ENCODE data around the gene GRIN1. TPM values are rescaled to one million over a fixed set of nuclear protein-coding genes. Genes with fewer than 3 reads are reported as not detected.

Gene GRIN1
- total and polyA plus RNA-seq, 2 of the 13 experiments (the other 11 are each of a cell fraction or from before 2014, with no cell fraction given) = 0.13 TPM; not detected in 1

GRCh38 chr9:137199411-137200121, 60.6 kb downstream of the GRIN1 start (continued):
- TF ChIP-seq ZNF597 (CRISPR knock-in tag; IDR thresholded peaks at IDR 0.05) (no peak), ZFP36L2 (CRISPR knock-in tag; IDR thresholded peaks at IDR 0.05) (no peak), HNRNPL (IDR thresholded peaks at IDR 0.05; ENCODE audit: low read depth, low read length) (peak; percentile 25), TBL1XR1 (IDR thresholded peaks at IDR 0.05; ENCODE audit: borderline replicate concordance, low read length, partially characterized antibody) (no peak), CBX1 (IDR thresholded peaks at IDR 0.05; ENCODE audit: low read depth) (no peak), PBX3 (CRISPR knock-in tag; IDR thresholded peaks at IDR 0.05; ENCODE audit: borderline replicate concordance) (no peak), CTCF (CRISPR knock-in tag; IDR thresholded peaks at IDR 0.05) (peak; percentile 41), HDAC1 (CRISPR knock-in tag; IDR thresholded peaks at IDR 0.05) (peak; percentile 49; the same call in 1 of the 2 replicates), AGO2 (optimal IDR thresholded peaks at IDR 0.05; ENCODE audit: low read depth, low read length) (no peak), ZNF263 (CRISPR knock-in tag; IDR thresholded peaks at IDR 0.05) (peak; percentile 90), ZFP82 (CRISPR knock-in tag; IDR thresholded peaks at IDR 0.05; ENCODE audit: borderline replicate concordance) (no peak), ZSCAN22 (CRISPR knock-in tag; IDR thresholded peaks at IDR 0.05) (no peak)
- TF ChIP-seq, protein P1, sequence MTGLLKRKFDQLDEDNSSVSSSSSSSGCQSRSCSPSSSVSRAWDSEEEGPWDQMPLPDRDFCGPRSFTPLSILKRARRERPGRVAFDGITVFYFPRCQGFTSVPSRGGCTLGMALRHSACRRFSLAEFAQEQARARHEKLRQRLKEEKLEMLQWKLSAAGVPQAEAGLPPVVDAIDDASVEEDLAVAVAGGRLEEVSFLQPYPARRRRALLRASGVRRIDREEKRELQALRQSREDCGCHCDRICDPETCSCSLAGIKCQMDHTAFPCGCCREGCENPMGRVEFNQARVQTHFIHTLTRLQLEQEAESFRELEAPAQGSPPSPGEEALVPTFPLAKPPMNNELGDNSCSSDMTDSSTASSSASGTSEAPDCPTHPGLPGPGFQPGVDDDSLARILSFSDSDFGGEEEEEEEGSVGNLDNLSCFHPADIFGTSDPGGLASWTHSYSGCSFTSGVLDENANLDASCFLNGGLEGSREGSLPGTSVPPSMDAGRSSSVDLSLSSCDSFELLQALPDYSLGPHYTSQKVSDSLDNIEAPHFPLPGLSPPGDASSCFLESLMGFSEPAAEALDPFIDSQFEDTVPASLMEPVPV (CRISPR knock-in tag; IDR thresholded peaks at IDR 0.05) = peak; percentile 62; the same call in 1 of the 2 replicates
- TF ChIP-seq, protein P2, sequence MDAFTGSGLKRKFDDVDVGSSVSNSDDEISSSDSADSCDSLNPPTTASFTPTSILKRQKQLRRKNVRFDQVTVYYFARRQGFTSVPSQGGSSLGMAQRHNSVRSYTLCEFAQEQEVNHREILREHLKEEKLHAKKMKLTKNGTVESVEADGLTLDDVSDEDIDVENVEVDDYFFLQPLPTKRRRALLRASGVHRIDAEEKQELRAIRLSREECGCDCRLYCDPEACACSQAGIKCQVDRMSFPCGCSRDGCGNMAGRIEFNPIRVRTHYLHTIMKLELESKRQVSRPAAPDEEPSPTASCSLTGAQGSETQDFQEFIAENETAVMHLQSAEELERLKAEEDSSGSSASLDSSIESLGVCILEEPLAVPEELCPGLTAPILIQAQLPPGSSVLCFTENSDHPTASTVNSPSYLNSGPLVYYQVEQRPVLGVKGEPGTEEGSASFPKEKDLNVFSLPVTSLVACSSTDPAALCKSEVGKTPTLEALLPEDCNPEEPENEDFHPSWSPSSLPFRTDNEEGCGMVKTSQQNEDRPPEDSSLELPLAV (CRISPR knock-in tag; conservative IDR thresholded peaks at IDR 0.05; ENCODE audit: low read depth) = no peak
- TF ChIP-seq, protein P3, sequence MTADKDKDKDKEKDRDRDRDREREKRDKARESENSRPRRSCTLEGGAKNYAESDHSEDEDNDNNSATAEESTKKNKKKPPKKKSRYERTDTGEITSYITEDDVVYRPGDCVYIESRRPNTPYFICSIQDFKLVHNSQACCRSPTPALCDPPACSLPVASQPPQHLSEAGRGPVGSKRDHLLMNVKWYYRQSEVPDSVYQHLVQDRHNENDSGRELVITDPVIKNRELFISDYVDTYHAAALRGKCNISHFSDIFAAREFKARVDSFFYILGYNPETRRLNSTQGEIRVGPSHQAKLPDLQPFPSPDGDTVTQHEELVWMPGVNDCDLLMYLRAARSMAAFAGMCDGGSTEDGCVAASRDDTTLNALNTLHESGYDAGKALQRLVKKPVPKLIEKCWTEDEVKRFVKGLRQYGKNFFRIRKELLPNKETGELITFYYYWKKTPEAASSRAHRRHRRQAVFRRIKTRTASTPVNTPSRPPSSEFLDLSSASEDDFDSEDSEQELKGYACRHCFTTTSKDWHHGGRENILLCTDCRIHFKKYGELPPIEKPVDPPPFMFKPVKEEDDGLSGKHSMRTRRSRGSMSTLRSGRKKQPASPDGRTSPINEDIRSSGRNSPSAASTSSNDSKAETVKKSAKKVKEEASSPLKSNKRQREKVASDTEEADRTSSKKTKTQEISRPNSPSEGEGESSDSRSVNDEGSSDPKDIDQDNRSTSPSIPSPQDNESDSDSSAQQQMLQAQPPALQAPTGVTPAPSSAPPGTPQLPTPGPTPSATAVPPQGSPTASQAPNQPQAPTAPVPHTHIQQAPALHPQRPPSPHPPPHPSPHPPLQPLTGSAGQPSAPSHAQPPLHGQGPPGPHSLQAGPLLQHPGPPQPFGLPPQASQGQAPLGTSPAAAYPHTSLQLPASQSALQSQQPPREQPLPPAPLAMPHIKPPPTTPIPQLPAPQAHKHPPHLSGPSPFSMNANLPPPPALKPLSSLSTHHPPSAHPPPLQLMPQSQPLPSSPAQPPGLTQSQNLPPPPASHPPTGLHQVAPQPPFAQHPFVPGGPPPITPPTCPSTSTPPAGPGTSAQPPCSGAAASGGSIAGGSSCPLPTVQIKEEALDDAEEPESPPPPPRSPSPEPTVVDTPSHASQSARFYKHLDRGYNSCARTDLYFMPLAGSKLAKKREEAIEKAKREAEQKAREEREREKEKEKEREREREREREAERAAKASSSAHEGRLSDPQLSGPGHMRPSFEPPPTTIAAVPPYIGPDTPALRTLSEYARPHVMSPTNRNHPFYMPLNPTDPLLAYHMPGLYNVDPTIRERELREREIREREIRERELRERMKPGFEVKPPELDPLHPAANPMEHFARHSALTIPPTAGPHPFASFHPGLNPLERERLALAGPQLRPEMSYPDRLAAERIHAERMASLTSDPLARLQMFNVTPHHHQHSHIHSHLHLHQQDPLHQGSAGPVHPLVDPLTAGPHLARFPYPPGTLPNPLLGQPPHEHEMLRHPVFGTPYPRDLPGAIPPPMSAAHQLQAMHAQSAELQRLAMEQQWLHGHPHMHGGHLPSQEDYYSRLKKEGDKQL (CRISPR knock-in tag; IDR thresholded peaks at IDR 0.05; ENCODE audit: low read depth) = no peak

All from HepG2 (cell line).